KMS-11 (cell line): ENCODE results near the gene NDUFA3.
"Not testable (repeated sequence)": the region's sequence is repeated elsewhere in the genome, so short reads cannot be mapped to it uniquely, and the experiment has no call there.

Source experiments
- H2AFZ ChIP-seq: fragments of 200-600 bp; sonication (generic); 2 replicates; pipeline ENCODE4 v1.6.1; 2016; ENCODE audit warnings: antibody characterized with exemption, mixed run types, low read depth
- H3K27ac ChIP-seq: fragments of 200-600 bp; sonication (generic); 2 replicates; pipeline ENCODE4 v1.6.1; 2016; ENCODE audit warnings: mild to moderate bottlenecking, mixed run types
- H3K27me3 ChIP-seq: fragments of 200-600 bp; sonication (generic); 2 replicates; pipeline ENCODE4 v1.6.1; 2017; ENCODE audit warnings: mild to moderate bottlenecking, low read depth, mixed run types, moderate library complexity; ENCODE audit not compliant: insufficient read depth
- H3K36me3 ChIP-seq: fragments of 200-600 bp; sonication (generic); 2 replicates; pipeline ENCODE4 v1.6.1; 2017; ENCODE audit warnings: mild to moderate bottlenecking, mixed run types; ENCODE audit not compliant: insufficient read depth
- H3K4me1 ChIP-seq: fragments of 200-600 bp; sonication (generic); 2 replicates; pipeline ENCODE4 v1.6.1; 2016; ENCODE audit warnings: mild to moderate bottlenecking, low read depth, mixed run types; ENCODE audit not compliant: poor library complexity, severe bottlenecking
- H3K4me2 ChIP-seq: fragments of 200-600 bp; sonication (generic); 2 replicates; pipeline ENCODE4 v1.7.0; 2016; ENCODE audit warnings: mild to moderate bottlenecking, mixed run types
- H3K4me3 ChIP-seq: fragments of 200-600 bp; sonication (generic); IDR thresholded peaks from 2 replicates; pipeline ENCODE4 v1.6.1; 2017; ENCODE audit warnings: low read depth, low read length, mixed read lengths; ENCODE audit not compliant: insufficient read depth
- H3K79me2 ChIP-seq: fragments of 200-600 bp; sonication (generic); 2 replicates; pipeline ENCODE4 v1.6.1; 2016; ENCODE audit warnings: low read depth, mixed run types; ENCODE audit not compliant: insufficient read depth
- H3K9ac ChIP-seq: fragments of 200-600 bp; sonication (generic); 2 replicates; pipeline ENCODE4 v1.6.1; 2016; ENCODE audit warnings: mild to moderate bottlenecking, mixed run types
- H4K20me1 ChIP-seq: fragments of 200-600 bp; sonication (generic); 2 replicates; pipeline ENCODE4 v1.6.1; 2016; ENCODE audit warnings: mild to moderate bottlenecking, mixed run types; ENCODE audit not compliant: insufficient read depth
- TF ChIP-seq, protein P1 (sequence below): fragments of 200-600 bp; sonication (generic); conservative IDR thresholded peaks from 2 replicates; pipeline ENCODE4 v1.6.1; 2017; ENCODE audit warnings: low read depth, mild to moderate bottlenecking, antibody characterized with exemption, low read length, moderate library complexity, mixed read lengths

The NDUFA3 gene

DNA sequence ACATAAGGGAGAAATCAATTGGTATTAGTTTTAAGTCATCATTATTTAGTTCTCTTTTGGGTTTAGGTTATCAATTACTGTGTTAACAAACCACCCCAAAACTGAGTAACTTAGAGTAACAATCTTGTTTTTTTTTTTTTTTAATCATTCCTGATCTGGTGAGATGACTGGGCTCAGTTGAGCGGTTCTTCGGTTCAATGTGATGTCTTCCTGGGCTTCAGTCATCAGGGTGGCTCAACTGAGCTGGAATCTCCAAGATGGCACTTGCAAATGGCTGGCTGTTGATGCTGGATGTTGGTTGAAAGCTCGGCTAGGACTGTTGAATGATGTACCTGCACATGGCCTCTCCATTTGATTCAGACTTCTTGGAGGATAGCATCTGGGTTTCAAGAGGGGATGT lies 18.2 kb upstream of the NDUFA3 start:
- Histone ChIP-seq H3K4me1 (no peaks in the 10 kb centered on the region), H3K27ac (no peak overlapping the region), H3K4me3 (no peak overlapping the region), H3K9ac (no peak overlapping the region), H3K36me3 (no peaks in the 10 kb centered on the region; the same call in 1 of the 2 replicates), H2AFZ (no peak overlapping the region), H3K4me2 (no peak overlapping the region), H3K79me2 (no peaks in the 10 kb centered on the region), H3K27me3 (peaks cover 3% of the 10 kb centered on the region), H4K20me1 (no peaks in the 10 kb centered on the region)
- TF ChIP-seq, protein P1, sequence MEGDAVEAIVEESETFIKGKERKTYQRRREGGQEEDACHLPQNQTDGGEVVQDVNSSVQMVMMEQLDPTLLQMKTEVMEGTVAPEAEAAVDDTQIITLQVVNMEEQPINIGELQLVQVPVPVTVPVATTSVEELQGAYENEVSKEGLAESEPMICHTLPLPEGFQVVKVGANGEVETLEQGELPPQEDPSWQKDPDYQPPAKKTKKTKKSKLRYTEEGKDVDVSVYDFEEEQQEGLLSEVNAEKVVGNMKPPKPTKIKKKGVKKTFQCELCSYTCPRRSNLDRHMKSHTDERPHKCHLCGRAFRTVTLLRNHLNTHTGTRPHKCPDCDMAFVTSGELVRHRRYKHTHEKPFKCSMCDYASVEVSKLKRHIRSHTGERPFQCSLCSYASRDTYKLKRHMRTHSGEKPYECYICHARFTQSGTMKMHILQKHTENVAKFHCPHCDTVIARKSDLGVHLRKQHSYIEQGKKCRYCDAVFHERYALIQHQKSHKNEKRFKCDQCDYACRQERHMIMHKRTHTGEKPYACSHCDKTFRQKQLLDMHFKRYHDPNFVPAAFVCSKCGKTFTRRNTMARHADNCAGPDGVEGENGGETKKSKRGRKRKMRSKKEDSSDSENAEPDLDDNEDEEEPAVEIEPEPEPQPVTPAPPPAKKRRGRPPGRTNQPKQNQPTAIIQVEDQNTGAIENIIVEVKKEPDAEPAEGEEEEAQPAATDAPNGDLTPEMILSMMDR, result no peak

DNA sequence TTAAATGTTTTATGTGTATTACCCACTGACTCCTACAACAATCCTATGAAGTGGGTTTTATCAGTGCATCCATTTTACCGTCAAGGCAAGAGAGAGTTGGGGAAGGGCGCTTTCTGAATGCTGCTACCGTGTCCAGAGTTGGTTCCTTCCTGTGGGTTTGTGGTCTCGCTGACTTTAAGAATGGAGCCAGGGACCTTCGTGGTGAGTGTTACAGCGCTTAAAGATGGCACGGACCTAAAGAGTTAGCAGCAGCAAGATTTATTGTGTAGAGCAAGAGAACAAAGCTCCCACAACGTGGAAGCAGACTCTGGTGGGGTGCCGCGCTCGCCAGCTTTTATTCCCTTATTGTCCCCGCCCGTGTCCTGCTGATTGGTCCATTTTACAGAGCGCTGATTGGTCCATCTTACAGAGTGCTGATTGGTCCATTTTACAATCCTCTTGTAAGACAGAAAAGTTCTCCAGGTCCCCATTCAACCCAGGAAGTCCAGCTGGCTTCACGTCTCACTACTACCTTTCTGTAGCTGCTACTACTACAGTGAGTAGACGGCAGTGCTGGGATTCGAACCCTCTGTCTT lies 8.1 kb upstream of the NDUFA3 start:
- Histone ChIP-seq H3K36me3 (no peaks in the 10 kb centered on the region), H3K27me3 (peaks cover 4% of the 10 kb centered on the region; the same call in 1 of the 2 replicates), H2AFZ (no peak overlapping the region), H3K79me2 (no peaks in the 10 kb centered on the region), H3K27ac (no peak overlapping the region), H3K4me3 (no peak overlapping the region), H4K20me1 (no peaks in the 10 kb centered on the region), H3K9ac (no peak overlapping the region), H3K4me2 (no peak overlapping the region), H3K4me1 (no peaks in the 10 kb centered on the region)
- TF ChIP-seq, protein P1, result no peak

GRCh38 chr19:54095136-54095858 lies 7.4 kb upstream of the NDUFA3 start:
- Histone ChIP-seq H3K27me3 (peaks cover 4% of the 10 kb centered on the region; the same call in 1 of the 2 replicates), H3K27ac (no peak overlapping the region), H2AFZ (no peak overlapping the region), H3K4me3 (no peak overlapping the region), H3K4me2 (no peak overlapping the region), H3K79me2 (no peaks in the 10 kb centered on the region), H4K20me1 (no peaks in the 10 kb centered on the region), H3K9ac (no peak overlapping the region), H3K4me1 (no peaks in the 10 kb centered on the region), H3K36me3 (no peaks in the 10 kb centered on the region)
- TF ChIP-seq, protein P1, result no peak

GRCh38 chr19:54095859-54096616 lies 6.6 kb upstream of the NDUFA3 start:
- not testable (repeated sequence) for H3K4me1 ChIP-seq, H3K9ac ChIP-seq, H3K4me3 ChIP-seq, H3K36me3 ChIP-seq, H3K4me2 ChIP-seq, H3K79me2 ChIP-seq, H3K27me3 ChIP-seq, H4K20me1 ChIP-seq, H3K27ac ChIP-seq
- peak overlapping the region; percentile 71; the same call in 1 of the 2 replicates for H2AFZ ChIP-seq
